HG02642 (cell line): ENCODE data around the gene TBC1D8.
A peak's percentile ranks its signal among the peaks of the same experiment; 100 is the strongest.

ENCODE experiments used
- ATAC-seq: cut with Tn5 transposase; IDR thresholded peaks from one replicate; pipeline ENCODE4 v1.9.1; 2021; ENCODE audit warnings: mild to moderate bottlenecking; ENCODE audit not compliant: unreplicated experiment, poor library complexity

Gene TBC1D8

DNA sequence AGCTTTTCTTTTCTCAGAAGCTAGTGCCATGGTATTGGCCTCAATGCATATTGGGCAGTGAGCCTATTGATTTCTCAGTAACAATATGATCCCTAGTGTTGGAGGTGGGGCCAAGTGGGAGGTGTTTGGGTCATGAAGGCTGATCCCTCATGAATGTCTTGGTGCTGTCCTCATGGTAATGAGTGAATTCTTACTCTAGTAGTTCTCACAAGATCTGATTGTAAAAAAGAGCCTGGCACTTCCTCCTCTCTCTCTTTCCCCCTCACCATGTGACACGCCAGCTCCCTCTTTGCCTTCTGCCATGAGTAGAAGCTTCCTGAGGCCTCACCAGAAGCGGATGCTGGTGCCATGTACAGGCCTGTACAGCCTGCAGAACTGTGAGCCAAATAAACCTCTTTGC, 12.8 kb upstream of the TBC1D8 start:
- no peak for ATAC-seq

DNA sequence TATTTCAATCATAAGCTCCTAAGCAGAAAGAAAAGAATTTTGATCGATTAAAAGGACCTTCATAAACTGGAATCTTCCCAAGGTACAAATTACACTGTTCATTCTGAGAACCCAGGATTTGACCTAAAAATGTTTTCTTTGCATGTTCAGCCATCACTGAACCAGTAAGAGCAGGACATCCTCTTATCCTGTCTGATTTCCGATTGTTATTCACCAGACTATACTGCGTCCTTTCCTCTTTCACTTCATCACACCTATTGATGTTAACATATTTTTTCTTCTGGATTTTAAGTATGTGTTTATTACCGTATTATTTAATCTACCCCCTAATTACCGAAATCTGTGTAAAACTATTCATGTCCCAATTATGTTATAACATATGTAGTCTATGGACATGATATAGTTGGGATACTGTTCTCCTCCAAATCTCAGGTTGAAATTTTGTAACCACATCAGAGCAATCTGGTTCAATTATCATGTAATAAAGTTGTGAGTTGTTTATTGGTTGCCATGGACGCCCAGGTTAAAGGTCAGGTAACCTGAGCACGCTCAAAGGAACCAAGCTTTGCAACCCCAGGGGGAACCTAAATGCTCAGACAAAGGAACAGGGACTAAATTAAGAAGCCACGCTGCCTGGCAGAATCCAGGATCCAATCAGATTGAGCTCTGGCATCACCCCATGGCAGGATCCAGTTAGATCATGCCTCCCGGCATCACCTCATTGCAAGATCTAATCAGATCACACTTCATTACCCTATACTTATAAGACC, 11.6 kb upstream of the TBC1D8 start:
- no peak for ATAC-seq

- no peak for ATAC-seq
Measured at GRCh38 chr2:101161658-101162057, 10.5 kb upstream of the TBC1D8 start.

DNA sequence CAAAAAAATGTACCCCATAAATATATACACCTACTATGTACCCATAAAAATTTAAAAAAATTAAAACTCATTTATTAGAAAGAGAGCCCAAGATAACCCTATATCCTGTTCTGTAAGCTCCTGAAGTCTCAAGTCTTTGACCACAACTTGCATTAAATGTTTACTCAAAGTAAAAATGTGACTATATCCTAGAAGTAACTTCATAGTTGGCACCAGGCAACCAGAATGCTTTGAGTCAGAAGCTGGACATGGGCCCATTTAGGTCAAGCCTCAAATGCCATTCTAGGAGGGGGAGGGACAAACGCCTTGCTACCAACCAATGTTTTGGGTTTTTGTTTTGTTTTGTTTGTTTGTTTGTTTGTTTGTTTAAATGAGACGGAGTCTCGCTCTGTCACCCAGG, 9.3 kb upstream of the TBC1D8 start:
- no peak for ATAC-seq

DNA sequence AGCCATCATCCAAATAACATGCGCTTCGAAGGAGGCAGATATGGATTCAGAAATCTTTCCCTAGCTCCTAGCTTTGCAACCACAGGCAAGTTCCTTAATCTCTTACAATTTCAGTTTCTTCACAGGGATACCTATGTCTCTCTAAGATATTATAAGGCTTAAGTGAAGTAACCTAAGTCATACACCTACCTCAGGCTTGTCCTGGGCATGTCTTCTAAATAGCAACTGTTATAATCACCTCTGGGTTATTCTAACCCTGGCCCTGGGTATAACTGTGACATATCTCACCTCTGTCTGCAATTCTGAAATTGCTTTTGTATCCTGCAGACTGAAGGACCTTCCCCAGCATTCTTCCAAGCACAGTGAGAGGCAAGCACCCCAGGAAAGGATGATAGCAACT, 8.3 kb upstream of the TBC1D8 start:
- no peak for ATAC-seq

- no peak for ATAC-seq
Measured at GRCh38 chr2:101157272-101157671, 6.1 kb upstream of the TBC1D8 start.

DNA sequence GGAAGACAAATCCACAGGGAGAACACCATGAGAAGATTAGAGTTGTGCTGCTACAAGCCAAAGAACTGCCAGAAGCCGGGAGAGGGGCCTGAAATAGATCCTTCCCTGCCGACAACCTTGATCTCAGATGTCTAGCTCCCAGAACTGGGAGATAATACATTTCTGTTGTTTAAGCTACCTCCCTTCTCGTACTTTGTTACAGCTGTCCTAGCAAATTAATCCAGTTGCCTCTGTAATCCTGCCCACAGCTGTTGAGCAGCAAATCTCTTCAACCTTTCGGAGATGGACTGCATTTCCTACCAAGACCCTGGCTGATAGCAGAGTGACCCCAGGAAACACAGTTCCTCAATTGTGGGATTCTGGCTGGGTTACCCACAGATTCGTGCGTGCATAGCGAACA, 2.6 kb upstream of the TBC1D8 start:
- no peak for ATAC-seq

- no peak for ATAC-seq
Measured at GRCh38 chr2:101153077-101153707, 2.0 kb upstream of the TBC1D8 start.

GRCh38 chr2:101152272-101153076, 1.3 kb upstream of the TBC1D8 start:
- ATAC-seq = peak; percentile 53

DNA sequence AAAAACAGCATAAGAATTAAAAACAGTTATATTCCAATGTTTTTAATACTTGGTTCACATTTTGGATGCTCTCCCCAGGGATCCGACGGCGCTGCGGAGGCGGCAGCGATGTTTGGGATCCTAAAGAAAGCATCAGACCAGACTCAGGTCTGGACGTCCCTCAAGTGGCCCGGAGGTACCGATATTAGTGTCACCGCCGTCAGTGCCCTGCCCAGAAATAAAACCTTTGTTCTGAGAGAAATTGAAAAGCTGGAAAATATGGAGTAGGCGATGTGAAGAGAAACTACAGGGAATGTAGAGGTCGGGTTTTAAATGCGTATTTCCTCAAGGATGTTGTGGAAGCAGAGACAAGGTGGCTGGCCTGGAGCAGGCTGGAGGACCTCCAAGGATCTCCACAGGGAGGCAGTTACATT, 683 bp upstream of the TBC1D8 start:
- ATAC-seq = no peak

GRCh38 chr2:101150306-101151145, 656 bp downstream of the TBC1D8 start:
- ATAC-seq = peak; percentile 24

DNA sequence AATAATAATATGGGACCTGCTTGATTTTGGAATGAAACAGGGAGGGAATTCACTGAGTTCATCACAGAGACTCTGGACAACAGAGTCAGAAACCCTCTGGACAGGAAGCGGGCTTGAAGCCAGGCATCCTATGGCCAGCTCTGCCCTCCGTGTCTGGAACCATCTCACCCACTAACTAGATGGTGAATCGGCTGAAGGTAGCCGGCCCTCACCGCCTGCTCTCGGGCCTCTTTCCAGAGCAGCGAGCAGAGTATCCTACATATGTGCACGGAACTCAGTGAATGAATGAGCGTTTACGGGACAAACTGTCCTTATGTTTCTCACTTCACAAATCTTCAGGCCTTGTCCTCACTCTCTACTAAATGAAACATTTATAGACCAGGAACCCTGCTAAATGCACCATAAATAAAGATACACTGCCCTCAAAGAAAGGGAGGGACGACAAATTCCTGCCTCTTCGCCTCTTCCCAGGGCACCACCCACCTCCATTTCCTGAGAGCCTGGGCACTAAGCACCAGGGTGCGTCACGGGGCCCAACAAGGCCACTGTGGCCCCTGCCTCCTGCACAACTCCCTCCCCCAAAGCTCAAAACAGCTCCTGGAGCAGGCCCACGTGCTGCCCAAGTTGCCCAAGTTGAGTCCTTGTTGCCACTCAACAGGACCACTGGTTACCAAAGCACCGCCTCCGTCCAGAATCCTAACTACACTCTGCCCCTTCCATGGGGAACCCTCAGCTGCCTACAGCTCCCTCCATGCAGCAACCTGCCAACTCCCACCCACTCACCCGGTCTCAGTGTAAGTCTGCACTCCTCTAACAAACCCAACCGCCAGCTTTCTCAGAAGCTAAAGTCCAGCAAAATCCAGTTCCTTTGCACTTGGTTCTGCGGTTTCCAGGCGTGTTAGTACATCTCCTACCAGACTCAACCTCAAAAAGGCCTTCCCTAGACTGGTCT, 1.7 kb downstream of the TBC1D8 start:
- ATAC-seq = no peak

DNA sequence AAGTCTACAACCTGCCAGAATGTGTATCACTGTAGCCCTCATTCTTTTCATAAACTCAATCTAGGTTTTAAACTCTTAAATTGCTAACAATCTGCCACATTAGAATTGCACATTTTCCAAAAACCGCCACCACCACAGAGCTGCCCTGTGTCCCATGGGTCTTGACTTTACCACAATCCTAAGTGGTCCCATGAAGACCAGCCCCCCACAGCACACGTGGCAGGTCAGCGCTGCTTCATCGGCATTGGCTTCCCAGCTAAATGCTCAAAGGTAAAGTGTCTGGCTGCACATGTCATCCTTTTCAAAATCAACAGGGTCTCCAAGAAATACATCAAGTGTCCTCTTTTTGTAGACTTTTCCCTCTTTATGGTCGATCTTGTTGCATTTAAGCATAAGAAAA, 2.4 kb downstream of the TBC1D8 start:
- no peak for ATAC-seq

- no peak for ATAC-seq
Measured at GRCh38 chr2:101147971-101148370, 3.2 kb downstream of the TBC1D8 start.

- no peak for ATAC-seq
Measured at GRCh38 chr2:101147062-101147461, 4.1 kb downstream of the TBC1D8 start.

DNA sequence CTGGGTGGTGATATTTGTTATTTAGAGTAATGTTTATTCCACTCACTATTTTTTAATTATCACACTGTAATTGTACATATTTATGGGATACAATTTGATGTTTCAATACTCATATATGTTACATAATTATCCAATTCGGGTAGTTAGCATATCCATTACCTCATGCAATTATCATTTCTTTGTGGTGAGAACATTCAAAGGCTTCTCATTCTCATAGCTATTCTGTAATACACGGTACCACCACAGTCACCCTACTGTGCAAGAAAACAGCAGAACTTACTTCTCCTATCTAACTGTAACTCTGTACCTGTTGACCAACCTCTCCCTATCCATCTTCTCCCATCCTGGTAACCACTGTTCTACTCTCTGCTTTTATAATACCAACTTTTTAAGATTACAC, 4.6 kb downstream of the TBC1D8 start:
- no peak for ATAC-seq

- ATAC-seq = no peak
Measured at GRCh38 chr2:101145406-101145805, 5.8 kb downstream of the TBC1D8 start.

- ATAC-seq = no peak
Measured at GRCh38 chr2:101142163-101142562, 9.0 kb downstream of the TBC1D8 start.

GRCh38 chr2:101140978-101141655, 10.1 kb downstream of the TBC1D8 start:
- no peak for ATAC-seq
